GM12878 (cell line): Measurements from ENCODE around the gene MUC13. TPM values are rescaled to one million over a fixed set of nuclear protein-coding genes. Genes with fewer than 3 reads are reported as not detected.

ENCODE experiments used
- ATAC-seq: fragments of 200-7000 bp; cut with Tn5 transposase; 3 replicates; pipeline ENCODE4 v1.9.1; 2020; ENCODE audit warnings: mild to moderate bottlenecking, moderate library complexity
- BruUV-seq: library from RNA; stranded (reverse); fragments of 400-500 nt; replicated peaks from 2 replicates; lab custom pipeline; 2021; lab: Mats Ljungman, UMichigan
- CTCF ChIA-PET: fragments of 300-600 bp; sonication (Branson Sonifier 250); formaldehyde crosslinking; extraction: SDS; loops from one replicate; lab custom pipeline; 2021; ENCODE audit warnings: inconsistent platforms; lab: Yijun Ruan, JAX
- POLR2A ChIA-PET: fragments of 350-600 bp; formaldehyde crosslinking; extraction: SDS; loops from one replicate; lab custom pipeline; 2021; ENCODE audit warnings: inconsistent platforms; lab: Charles Lee
- RAD21 ChIA-PET: fragments of 300-600 bp; sonication (Branson Sonifier 250); formaldehyde crosslinking; loops from one replicate; lab custom pipeline; 2023; ENCODE audit warnings: antibody characterized with exemption; ENCODE audit not compliant: unreplicated experiment; lab: Charles Lee
- SMC1A ChIA-PET: fragments of 300-600 bp; sonication (Branson Sonifier 250); formaldehyde crosslinking; loops from one replicate; lab custom pipeline; 2023; ENCODE audit not compliant: unreplicated experiment, uncharacterized antibody; lab: Charles Lee
- DNase-seq: peaks from one replicate; pipeline ENCODE4 v3.0.0-alpha.2; 2011; ENCODE audit warnings: low read depth, low spot score
- FAIRE-seq: peaks from 3 replicates; lab custom pipeline; 2011; peaks lifted over from hg19 to GRCh38; lab: Jason Lieb, UNC
- H2AFZ ChIP-seq: 2 replicates; pipeline ENCODE4 v1.6.0; 2011; ENCODE audit warnings: low read depth, low read length, control low read depth; ENCODE audit not compliant: control insufficient read depth
- H3K27ac ChIP-seq: 2 replicates; pipeline ENCODE4 v1.5.1; 2011; ENCODE audit warnings: control low read depth; ENCODE audit not compliant: control insufficient read depth, insufficient read depth
- H3K27me3 ChIP-seq, 2 experiments: replicated peaks in 1 of 2; 2 replicates each; pipeline versions ENCODE4 v1.6.0 to v1.6.1; 2011; ENCODE audit warnings: low read length in 1 of 2; ENCODE audit not compliant: control insufficient read depth in 2 of 2, insufficient read depth in 2 of 2
- H3K36me3 ChIP-seq, 2 experiments: 2 replicates each; pipeline ENCODE4 v1.5.1; 2011; ENCODE audit warnings: low read length in 1 of 2; ENCODE audit not compliant: control insufficient read depth in 2 of 2, insufficient read depth in 2 of 2
- H3K4me1 ChIP-seq: 2 replicates; pipeline ENCODE4 v1.6.1; 2011; ENCODE audit warnings: mild to moderate bottlenecking, low read length, moderate library complexity, mixed read lengths; ENCODE audit not compliant: control insufficient read depth, insufficient read depth
- H3K4me2 ChIP-seq: 2 replicates; pipeline ENCODE4 v1.6.0; 2011; ENCODE audit warnings: control low read depth; ENCODE audit not compliant: control insufficient read depth, insufficient read depth
- H3K4me3 ChIP-seq: fragments of 200-600 bp; sonication (generic); 2 replicates; pipeline ENCODE4 v1.5.1; 2016
- H3K79me2 ChIP-seq: 2 replicates; pipeline ENCODE4 v1.6.0; 2011; ENCODE audit warnings: low read length; ENCODE audit not compliant: control insufficient read depth, insufficient read depth
- H3K9ac ChIP-seq: 2 replicates; pipeline ENCODE4 v1.8.0; 2011; ENCODE audit warnings: low read length, control low read depth, mixed read lengths; ENCODE audit not compliant: control insufficient read depth, insufficient read depth
- H3K9me3 ChIP-seq: replicated peaks from 3 replicates; pipeline ENCODE4 v1.5.1; 2011; ENCODE audit warnings: mild to moderate bottlenecking, low read length; ENCODE audit not compliant: control insufficient read depth, insufficient read depth
- H4K20me1 ChIP-seq: 2 replicates; pipeline ENCODE4 v1.6.0; 2011; ENCODE audit not compliant: control insufficient read depth, insufficient read depth
- EZH2 ChIP-seq: IDR thresholded peaks from 2 replicates; pipeline ENCODE4 v1.6.1; 2012; ENCODE audit warnings: low read depth, mild to moderate bottlenecking, control low read depth, inconsistent platforms, low read length, borderline replicate concordance; ENCODE audit not compliant: control insufficient read depth
- IKZF1 ChIP-seq: fragments of 450-650 bp; conservative IDR thresholded peaks from 2 replicates; pipeline ENCODE4 v1.6.1; 2017; ENCODE audit warnings: antibody characterized with exemption, mild to moderate bottlenecking
- IRF4 ChIP-seq: IDR thresholded peaks from 2 replicates; pipeline ENCODE4 v1.6.1; 2011; ENCODE audit warnings: low read depth, low read length
- KLF5 ChIP-seq: fragments of 450-650 bp; IDR thresholded peaks from 2 replicates; pipeline ENCODE4 v1.6.1; 2014; ENCODE audit warnings: mild to moderate bottlenecking; ENCODE audit not compliant: partially characterized antibody
- RAD21 ChIP-seq: IDR thresholded peaks from 2 replicates; pipeline ENCODE4 v1.6.1; 2011; ENCODE audit warnings: mild to moderate bottlenecking, low read depth, low read length, moderate library complexity; ENCODE audit not compliant: insufficient read depth
- SMARCA5 ChIP-seq: fragments of 450-650 bp; IDR thresholded peaks from 2 replicates; pipeline ENCODE4 v1.6.1; 2017; ENCODE audit warnings: mild to moderate bottlenecking
- SPI1 ChIP-seq: IDR thresholded peaks from 2 replicates; pipeline ENCODE4 v1.6.1; 2011; ENCODE audit warnings: low read depth, mild to moderate bottlenecking, low read length, moderate library complexity, borderline replicate concordance; ENCODE audit not compliant: insufficient read depth
- TCF3 ChIP-seq: IDR thresholded peaks from 2 replicates; pipeline ENCODE4 v1.6.1; 2012; ENCODE audit warnings: low read depth, mild to moderate bottlenecking, low read length, borderline replicate concordance; ENCODE audit not compliant: insufficient read depth
- YY1 ChIP-seq: IDR thresholded peaks from 2 replicates; pipeline ENCODE4 v1.6.1; 2011; ENCODE audit warnings: low read depth, mild to moderate bottlenecking, low read length
- WGBS: methylation state at CpG from one replicate; pipeline ENCODE4 v1.1.6; 2016; ENCODE audit warnings: low lambda C conversion rate; ENCODE audit not compliant: insufficient replicate concordance, insufficient coverage; ENCODE audit errors: missing lambda C conversion rate; 5-methylcytosine and 5-hydroxymethylcytosine counted together
- in situ Hi-C: fragments of 300-500 bp; cut with MboI; formaldehyde crosslinking; loops from 9 replicates; pipeline ENCODE4 v1.14.3; 2018; ENCODE audit warnings: mixed read lengths
- intact Hi-C: fragments of 100-400 bp; cut with micrococcal nuclease; formaldehyde crosslinking; loops from one replicate; pipeline ENCODE4 v1.14.2; 2022; ENCODE audit not compliant: unreplicated experiment
- polyA plus RNA-seq, 11 experiments: library from polyadenylated mRNA; depleted of rRNA in 4 of 11; unstranded in 6 of 11; stranded (reverse) in 5 of 11; fragments of >200 nt; fragmentation: Nextera tagmentation in 4 of 11; fragmentation: Illumina TruSeq in 1 of 11; extraction: Ambion mirVana in 4 of 11; extraction: Trizol in 1 of 11; gene quantifications; 1 replicate in 1 of 11; 2 replicates in 10 of 11; pipeline versions ENCODE4 v1.2.1 to v1.2.3, GENCODE V29; 2011 to 2016; ENCODE audit warnings: inconsistent platforms in 2 of 11, missing spikeins in 2 of 11, low read depth in 1 of 11
- total RNA-seq, 4 experiments: library from RNA; depleted of rRNA in 3 of 4; stranded (reverse); fragments of >200 nt in 3 of 4; fragmentation: Illumina TruSeq in 1 of 4; extraction: Trizol in 1 of 4; gene quantifications; 2 replicates each; pipeline versions ENCODE4 v1.2.1 to v1.2.3, GENCODE V29; 2013 to 2021
- TF ChIP-seq, protein P1 (sequence below), 3 experiments: IDR thresholded peaks in 2 of 3; conservative IDR thresholded peaks in 1 of 3; 2 replicates each; pipeline ENCODE4 v1.5.1; 2011; ENCODE audit warnings: low read depth in 3 of 3, low read length in 3 of 3, mild to moderate bottlenecking in 3 of 3, control low read depth in 2 of 3, moderate library complexity in 2 of 3, inconsistent platforms in 1 of 3, mixed read lengths in 1 of 3; ENCODE audit not compliant: control insufficient read depth in 2 of 3, insufficient read depth in 1 of 3; ENCODE audit errors: extremely low read depth in 1 of 3

MUC13 gene
- total and polyA plus RNA-seq, 10 of the 15 experiments (the other 5 are each of a cell fraction or from before 2014, with no cell fraction given) = 0.27 to 60.1 (median 0.76) TPM

DNA sequence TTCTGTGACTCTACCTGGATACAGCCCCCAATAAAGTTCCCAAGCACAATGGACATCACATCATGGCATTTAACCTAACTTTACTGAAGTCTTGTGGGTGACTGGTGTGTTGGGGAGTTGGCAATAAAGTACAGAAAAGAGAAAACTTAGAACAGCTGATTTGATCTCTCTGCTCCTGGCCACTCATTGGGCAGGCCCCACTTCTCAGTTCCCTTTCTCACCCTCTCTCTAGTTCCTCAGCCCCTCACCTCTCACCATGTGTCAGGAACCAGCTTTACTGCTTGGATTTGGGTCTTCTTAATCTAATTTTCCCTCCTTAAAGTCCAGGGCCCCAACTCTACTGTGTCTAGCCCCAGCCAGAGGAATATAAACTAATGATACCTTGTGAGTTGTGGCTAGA lies 713 bp upstream of the MUC13 start:
- Histone ChIP-seq H3K36me3 (no peaks in the 10 kb centered on the region), H3K9me3 (no peaks in the 10 kb centered on the region; the same call in 2 of the 3 replicates), H4K20me1 (no peaks in the 10 kb centered on the region), H3K4me3 (no peak overlapping the region), H3K27ac (no peak overlapping the region), H3K4me2 (no peak overlapping the region), H3K79me2 (no peaks in the 10 kb centered on the region), H3K9ac (no peak overlapping the region), H2AFZ (no peak overlapping the region), H3K4me1 (no peaks in the 10 kb centered on the region), H3K27me3 (no peaks in the 10 kb centered on the region; a peak in 1 of 4 replicates)
- in situ Hi-C loops (no loop called here), intact Hi-C loops (no loop called here)
- DNase-seq (no peak), FAIRE-seq (no peak), ATAC-seq (peak; percentile 89)
- POLR2A ChIA-PET = interaction anchor here (0.6 to 2.4 kb wide), 11 partner anchors 11 to 660 kb away, joined by 3 to 9 read pairs (median 3); partner anchors contain the start of gene OSBPL11
- RAD21 ChIA-PET = interaction anchor here (0.7 to 5.4 kb wide), 15 partner anchors 8 to 650 kb away, joined by 3 to 39 read pairs (median 6); no protein-coding TSS in a partner anchor
- BruUV-seq = no TSS peak
- TF ChIP-seq KLF5 = no peak
- peak; percentile 24; the same call in 1 of the 2 replicates for TF ChIP-seq IRF4
- no peak for TF ChIP-seq IKZF1
- peak; percentile 91 for TF ChIP-seq SPI1
- SMC1A ChIA-PET = interaction anchor here (0.5 to 4.5 kb wide), 28 partner anchors 8 to 657 kb away, joined by 3 to 26 read pairs (median 6); no protein-coding TSS in a partner anchor
- CTCF ChIA-PET = interaction anchor here (0.7 to 4.9 kb wide), 17 partner anchors 8 to 651 kb away, joined by 3 to 40 read pairs (median 5); no protein-coding TSS in a partner anchor

DNA sequence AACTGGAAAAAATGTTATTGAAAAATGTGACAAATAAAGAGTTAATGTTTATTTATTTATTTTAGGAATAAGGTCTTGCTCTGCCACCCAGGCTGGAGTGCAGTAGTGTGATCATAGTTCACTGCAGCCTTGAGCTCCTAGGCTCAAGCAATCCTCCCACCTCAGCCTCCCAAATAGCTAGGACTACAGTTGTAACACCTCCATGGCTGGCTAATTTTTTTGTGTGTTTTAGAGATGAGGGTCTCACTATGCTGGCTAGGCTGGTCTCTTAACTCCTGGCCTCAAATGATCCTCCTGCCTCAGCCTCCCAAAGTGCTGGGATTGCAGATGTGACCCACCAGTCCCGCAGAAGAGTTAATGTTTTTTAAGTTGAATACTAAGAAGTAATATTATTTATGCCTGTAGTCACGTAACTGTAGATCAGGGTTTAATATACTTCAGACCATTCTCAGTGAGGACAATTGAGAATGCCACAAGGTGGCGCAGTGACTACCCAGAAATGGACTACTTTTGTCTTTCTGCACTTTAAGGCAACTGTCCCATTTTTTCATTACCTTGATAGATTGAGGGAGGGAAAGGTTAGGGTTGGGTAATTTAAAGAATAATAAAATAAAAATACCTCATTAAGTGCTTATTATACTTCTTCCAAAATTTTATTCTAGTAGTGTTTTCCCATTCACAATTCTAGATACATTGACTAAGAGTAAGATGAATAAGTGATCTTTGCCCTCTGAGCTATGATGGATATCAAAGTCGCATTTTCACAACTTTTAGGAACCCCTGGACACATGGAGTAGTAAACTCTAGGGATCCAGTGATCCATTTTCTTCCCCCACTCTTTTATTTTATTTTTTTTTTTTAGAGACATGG lies 6.0 kb downstream of the MUC13 start:
- Histone ChIP-seq H3K27me3 (no peaks in the 10 kb centered on the region), H2AFZ (no peak overlapping the region; the same call in 1 of the 2 replicates), H3K4me1 (peaks cover 15% of the 10 kb centered on the region; the same call in 1 of the 2 replicates), H3K4me2 (no peak overlapping the region), H3K79me2 (no peaks in the 10 kb centered on the region), H3K36me3 (no peaks in the 10 kb centered on the region), H3K27ac (no peak overlapping the region), H3K9me3 (no peaks in the 10 kb centered on the region), H3K4me3 (no peak overlapping the region), H3K9ac (no peak overlapping the region), H4K20me1 (no peaks in the 10 kb centered on the region)
- DNase-seq = no peak
- ChIA-PET SMC1A (interaction anchor here (0.6 to 2.9 kb wide), 28 partner anchors 7 to 663 kb away, joined by 3 to 23 read pairs (median 4); partner anchors contain the start of gene MUC13), POLR2A (interaction anchor here (0.6 to 0.7 kb wide), 2 partner anchors 67 to 121 kb away, joined by 3 read pairs; no protein-coding TSS in a partner anchor), CTCF (interaction anchor here (0.6 to 3.6 kb wide), 42 partner anchors 8 to 658 kb away, joined by 3 to 24 read pairs (median 5); no protein-coding TSS in a partner anchor), RAD21 (interaction anchor here (0.6 to 2.8 kb wide), 25 partner anchors 8 to 510 kb away, joined by 3 to 15 read pairs (median 4); no protein-coding TSS in a partner anchor)
- 4% methylated on average over 4 of the region's 4 CpGs for WGBS
- peak; percentile 44 for FAIRE-seq
- ATAC-seq = peak; percentile 80
- BruUV-seq = no TSS peak
- in situ Hi-C loops = no loop called here
- intact Hi-C loops = loop anchor here (2.0 to 10.0 kb wide), 4 partner anchors 236 to 659 kb away; no protein-coding TSS in a partner anchor
- TF ChIP-seq EZH2 (no peak), SMARCA5 (peak; percentile 25; the same call in 1 of the 2 replicates), IRF4 (no peak), YY1 (peak; percentile 64; the same call in 1 of the 2 replicates), RAD21 (peak; percentile 74), TCF3 (no peak)
- TF ChIP-seq, protein P1, sequence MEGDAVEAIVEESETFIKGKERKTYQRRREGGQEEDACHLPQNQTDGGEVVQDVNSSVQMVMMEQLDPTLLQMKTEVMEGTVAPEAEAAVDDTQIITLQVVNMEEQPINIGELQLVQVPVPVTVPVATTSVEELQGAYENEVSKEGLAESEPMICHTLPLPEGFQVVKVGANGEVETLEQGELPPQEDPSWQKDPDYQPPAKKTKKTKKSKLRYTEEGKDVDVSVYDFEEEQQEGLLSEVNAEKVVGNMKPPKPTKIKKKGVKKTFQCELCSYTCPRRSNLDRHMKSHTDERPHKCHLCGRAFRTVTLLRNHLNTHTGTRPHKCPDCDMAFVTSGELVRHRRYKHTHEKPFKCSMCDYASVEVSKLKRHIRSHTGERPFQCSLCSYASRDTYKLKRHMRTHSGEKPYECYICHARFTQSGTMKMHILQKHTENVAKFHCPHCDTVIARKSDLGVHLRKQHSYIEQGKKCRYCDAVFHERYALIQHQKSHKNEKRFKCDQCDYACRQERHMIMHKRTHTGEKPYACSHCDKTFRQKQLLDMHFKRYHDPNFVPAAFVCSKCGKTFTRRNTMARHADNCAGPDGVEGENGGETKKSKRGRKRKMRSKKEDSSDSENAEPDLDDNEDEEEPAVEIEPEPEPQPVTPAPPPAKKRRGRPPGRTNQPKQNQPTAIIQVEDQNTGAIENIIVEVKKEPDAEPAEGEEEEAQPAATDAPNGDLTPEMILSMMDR (IDR thresholded peaks at IDR 0.05 in 2 of 3, conservative IDR thresholded peaks at IDR 0.05 in 1 of 3; ENCODE audit: control insufficient read depth in 2 of 3, extremely low read depth in 1 of 3, insufficient read depth in 1 of 3, low read depth in 3 of 3, low read length in 3 of 3) = peak; percentile 63 to 75 (median 64); a peak in 5 of 6 replicates
